GM18858 (cell line): ENCODE results near the gene CYB561D1.
A peak's percentile ranks its signal among the peaks of the same experiment; 100 is the strongest.

Experiments
- ATAC-seq: cut with Tn5 transposase; IDR thresholded peaks from one replicate; pipeline ENCODE4 v1.9.1; 2021; ENCODE audit not compliant: unreplicated experiment

Gene CYB561D1

GRCh38 chr1:109546311-109547109, 52.6 kb downstream of the CYB561D1 start:
- ATAC-seq: peak; percentile 37

DNA sequence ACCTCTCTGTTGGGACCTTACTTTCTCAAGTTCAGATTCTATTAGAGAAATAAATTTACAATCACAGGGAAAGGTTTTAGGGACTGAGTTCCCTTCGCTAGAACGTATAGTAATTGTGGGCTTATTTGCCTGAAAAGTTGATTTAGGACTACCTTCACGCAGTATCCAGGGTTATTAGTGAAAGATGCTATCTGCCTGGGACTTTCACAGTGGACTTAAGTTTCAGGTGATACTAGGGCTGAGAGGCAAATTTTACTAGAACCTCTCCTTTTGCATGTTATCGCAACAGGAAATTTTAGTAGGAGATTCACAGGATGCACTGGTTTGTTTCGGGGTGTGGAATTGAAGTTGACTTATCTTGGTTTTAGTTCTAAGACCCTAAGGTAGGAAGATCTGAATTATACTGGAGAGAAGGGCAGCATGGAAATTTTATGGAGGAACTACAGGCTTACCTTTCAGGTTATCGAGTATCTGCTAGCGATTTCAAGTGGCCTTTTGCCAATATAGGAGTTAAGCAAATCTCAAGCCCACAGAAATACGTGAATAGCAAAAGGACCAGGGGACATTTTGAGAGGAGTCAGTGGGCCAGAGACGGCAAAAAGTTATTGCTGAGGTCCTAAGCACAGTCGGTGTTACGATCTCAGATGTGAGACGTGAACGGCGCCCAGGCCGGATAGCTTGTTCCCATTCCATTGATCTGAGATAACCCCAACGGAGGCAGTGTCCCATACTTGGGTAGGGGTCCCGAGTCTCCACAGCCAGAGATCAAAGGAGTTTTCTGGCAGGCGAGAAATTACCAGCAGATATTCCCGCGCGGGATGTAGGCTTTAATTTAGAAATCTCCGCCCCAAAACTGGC, 53.8 kb downstream of the CYB561D1 start:
- no peak for ATAC-seq

- ATAC-seq: peak; percentile 89
These were observed 54.7 kb downstream of the CYB561D1 start, which contains the start of gene GNAI3 for GRCh38 chr1:109548321-109549267. GNAI3 (plus strand) TSS chr1:109548615; CDS start chr1:109548721, 106 bp downstream.
